ENCODE data around the gene NDUFAF5. TPM values are rescaled to one million over a fixed set of nuclear protein-coding genes. Genes with fewer than 3 reads are reported as not detected.

NDUFAF5 gene
- total RNA-seq, 1 experiment from 2014 or later, result 16.3 TPM

- Mint-ChIP-seq H3K4me3 (ENCODE audit: low read depth, unreplicated experiment) (no peak overlapping the region), H3K27me3 (ENCODE audit: unreplicated experiment) (no peaks in the 10 kb centered on the region), H3K4me1 (ENCODE audit: low read depth, unreplicated experiment) (no peaks in the 10 kb centered on the region), H3K36me3 (ENCODE audit: insufficient read depth, unreplicated experiment) (peaks cover 5% of the 10 kb centered on the region), H3K9me3 (ENCODE audit: low read depth, unreplicated experiment) (no peaks in the 10 kb centered on the region), H3K27ac (ENCODE audit: unreplicated experiment) (no peak overlapping the region)
- TF ChIP-seq, protein P1, sequence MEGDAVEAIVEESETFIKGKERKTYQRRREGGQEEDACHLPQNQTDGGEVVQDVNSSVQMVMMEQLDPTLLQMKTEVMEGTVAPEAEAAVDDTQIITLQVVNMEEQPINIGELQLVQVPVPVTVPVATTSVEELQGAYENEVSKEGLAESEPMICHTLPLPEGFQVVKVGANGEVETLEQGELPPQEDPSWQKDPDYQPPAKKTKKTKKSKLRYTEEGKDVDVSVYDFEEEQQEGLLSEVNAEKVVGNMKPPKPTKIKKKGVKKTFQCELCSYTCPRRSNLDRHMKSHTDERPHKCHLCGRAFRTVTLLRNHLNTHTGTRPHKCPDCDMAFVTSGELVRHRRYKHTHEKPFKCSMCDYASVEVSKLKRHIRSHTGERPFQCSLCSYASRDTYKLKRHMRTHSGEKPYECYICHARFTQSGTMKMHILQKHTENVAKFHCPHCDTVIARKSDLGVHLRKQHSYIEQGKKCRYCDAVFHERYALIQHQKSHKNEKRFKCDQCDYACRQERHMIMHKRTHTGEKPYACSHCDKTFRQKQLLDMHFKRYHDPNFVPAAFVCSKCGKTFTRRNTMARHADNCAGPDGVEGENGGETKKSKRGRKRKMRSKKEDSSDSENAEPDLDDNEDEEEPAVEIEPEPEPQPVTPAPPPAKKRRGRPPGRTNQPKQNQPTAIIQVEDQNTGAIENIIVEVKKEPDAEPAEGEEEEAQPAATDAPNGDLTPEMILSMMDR (IDR thresholded peaks at IDR 0.05; ENCODE audit: unreplicated experiment), result no peak
- no TSS peak for BruUV-seq (replicated peaks)
- intact Hi-C loops (cut with micrococcal nuclease; ENCODE audit: unreplicated experiment), result no loop called here
- CTCF ChIA-PET, result no interaction called here
- no peak for DNase-seq
Measured at GRCh38 chr20:13749811-13750210, 35.0 kb upstream of the NDUFAF5 start.

DNA sequence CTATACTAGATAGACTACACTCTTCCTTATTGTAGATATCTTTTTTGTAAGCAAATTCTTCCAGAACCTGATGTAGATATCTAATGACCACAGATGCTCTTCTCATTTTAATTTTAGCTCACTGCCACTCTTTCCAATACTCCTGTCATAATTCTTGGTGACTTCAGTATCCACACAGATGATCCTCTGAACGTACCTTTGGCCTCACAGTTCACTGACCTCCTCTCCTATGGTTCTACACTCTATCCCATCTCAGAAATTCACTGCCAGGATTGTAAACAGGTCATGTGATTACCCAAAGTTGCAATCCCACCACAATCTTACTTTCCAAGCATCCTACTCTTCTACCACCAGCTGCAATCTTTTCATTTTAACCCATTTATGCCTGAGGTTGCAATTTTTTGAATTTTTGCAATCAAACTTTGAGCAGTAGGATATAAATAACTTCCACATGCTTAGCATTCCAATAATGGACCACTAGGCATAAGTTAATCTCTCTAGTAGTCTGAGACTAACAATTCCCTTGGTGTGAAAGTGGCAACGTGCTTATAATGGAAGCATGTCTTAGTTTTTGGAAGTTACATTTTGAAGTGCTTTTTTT is 31.3 kb upstream of the NDUFAF5 start:
- no peaks in the 10 kb centered on the region for H3K36me3 Mint-ChIP-seq (ENCODE audit: insufficient read depth, unreplicated experiment)
- no peak overlapping the region for H3K27ac Mint-ChIP-seq (ENCODE audit: unreplicated experiment)
- H3K27me3 Mint-ChIP-seq (ENCODE audit: unreplicated experiment), result no peaks in the 10 kb centered on the region
- H3K4me3 Mint-ChIP-seq (ENCODE audit: low read depth, unreplicated experiment), result no peak overlapping the region
- H3K9me3 Mint-ChIP-seq (ENCODE audit: low read depth, unreplicated experiment), result no peaks in the 10 kb centered on the region
- TF ChIP-seq, protein P1 (IDR thresholded peaks at IDR 0.05; ENCODE audit: unreplicated experiment), result no peak
- no TSS peak for BruUV-seq (replicated peaks)
- H3K4me1 Mint-ChIP-seq (ENCODE audit: low read depth, unreplicated experiment), result no peaks in the 10 kb centered on the region
- intact Hi-C loops (cut with micrococcal nuclease; ENCODE audit: unreplicated experiment), result no loop called here
- no peak for DNase-seq
- CTCF ChIA-PET, result no interaction called here

GRCh38 chr20:13755809-13756208 is 29.0 kb upstream of the NDUFAF5 start:
- DNase-seq, result no peak
- BruUV-seq (replicated peaks), result no TSS peak
- Mint-ChIP-seq H3K36me3 (ENCODE audit: insufficient read depth, unreplicated experiment) (no peaks in the 10 kb centered on the region), H3K4me3 (ENCODE audit: low read depth, unreplicated experiment) (no peak overlapping the region), H3K9me3 (ENCODE audit: low read depth, unreplicated experiment) (no peaks in the 10 kb centered on the region), H3K27ac (ENCODE audit: unreplicated experiment) (no peak overlapping the region), H3K27me3 (ENCODE audit: unreplicated experiment) (no peaks in the 10 kb centered on the region), H3K4me1 (ENCODE audit: low read depth, unreplicated experiment) (no peaks in the 10 kb centered on the region)
- intact Hi-C loops (cut with micrococcal nuclease; ENCODE audit: unreplicated experiment), result no loop called here
- CTCF ChIA-PET, result no interaction called here
- TF ChIP-seq, protein P1 (IDR thresholded peaks at IDR 0.05; ENCODE audit: unreplicated experiment), result no peak

GRCh38 chr20:13756551-13756950 is 28.3 kb upstream of the NDUFAF5 start:
- Mint-ChIP-seq H3K27me3 (ENCODE audit: unreplicated experiment) (no peaks in the 10 kb centered on the region), H3K4me3 (ENCODE audit: low read depth, unreplicated experiment) (no peak overlapping the region), H3K9me3 (ENCODE audit: low read depth, unreplicated experiment) (no peaks in the 10 kb centered on the region), H3K36me3 (ENCODE audit: insufficient read depth, unreplicated experiment) (no peaks in the 10 kb centered on the region), H3K27ac (ENCODE audit: unreplicated experiment) (no peak overlapping the region), H3K4me1 (ENCODE audit: low read depth, unreplicated experiment) (no peaks in the 10 kb centered on the region)
- TF ChIP-seq, protein P1 (IDR thresholded peaks at IDR 0.05; ENCODE audit: unreplicated experiment), result no peak
- no peak for DNase-seq
- CTCF ChIA-PET, result no interaction called here
- intact Hi-C loops (cut with micrococcal nuclease; ENCODE audit: unreplicated experiment), result no loop called here
- no TSS peak for BruUV-seq (replicated peaks)
